Activated B cell treated with CpG ODN at 0.5 μM for 24 hours (primary cell): ENCODE results near the gene ABCG1. TPM values are rescaled to one million over a fixed set of nuclear protein-coding genes. Genes with fewer than 3 reads are reported as not detected.
A peak's percentile ranks its signal among the peaks of the same experiment; 100 is the strongest.

Experiments
- ATAC-seq: fragments of 200-7000 bp; cut with Tn5 transposase; one replicate; pipeline ENCODE4 v1.10.0; 2021; ENCODE audit warnings: low read depth, mild to moderate bottlenecking, moderate library complexity
- CTCF ChIA-PET: fragments of 350-600 bp; sonication (Branson Sonifier 250); formaldehyde crosslinking; loops from one replicate; lab custom pipeline; 2021; ENCODE audit warnings: antibody characterized with exemption; lab: Charles Lee
- POLR2A ChIA-PET: fragments of 350-600 bp; sonication (Branson Sonifier 250); formaldehyde crosslinking; loops from one replicate; lab custom pipeline; 2021; ENCODE audit warnings: antibody characterized with exemption; lab: Charles Lee
- DNase-seq: peaks from one replicate; pipeline ENCODE4 v3.0.0; 2022
- H3K27ac Mint-ChIP-seq: one replicate; pipeline ENCODE4 v1.8.0; 2020; ENCODE audit warnings: mixed read lengths
- H3K27me3 Mint-ChIP-seq: one replicate; pipeline ENCODE4 v1.8.0; 2021; ENCODE audit warnings: mixed read lengths
- H3K36me3 Mint-ChIP-seq: one replicate; pipeline ENCODE4 v1.8.0; 2021; ENCODE audit warnings: low read depth, mixed read lengths
- H3K4me1 Mint-ChIP-seq: one replicate; pipeline ENCODE4 v1.8.0; 2021; ENCODE audit warnings: mixed read lengths
- H3K4me3 Mint-ChIP-seq: one replicate; pipeline ENCODE4 v1.8.0; 2020; ENCODE audit warnings: mild to moderate bottlenecking, mixed read lengths
- H3K9me3 Mint-ChIP-seq: one replicate; pipeline ENCODE4 v1.8.0; 2020; ENCODE audit warnings: mixed read lengths
- intact Hi-C: fragments of 100-400 bp; cut with micrococcal nuclease; formaldehyde crosslinking; loops from one replicate; pipeline ENCODE4 v1.15.1; 2024
- total RNA-seq: library from RNA; stranded (reverse); gene quantifications from 2 replicates; pipeline ENCODE4 v1.2.3, GENCODE V29; 2022
- TF ChIP-seq, protein P1 (sequence below): fragments of 200-600 bp; IDR thresholded peaks from one replicate; pipeline ENCODE4 v1.8.0; 2022; ENCODE audit warnings: antibody characterized with exemption, mild to moderate bottlenecking

ABCG1 gene
- total RNA-seq, 1 donor from 2014 or later: 3.4 TPM

DNA sequence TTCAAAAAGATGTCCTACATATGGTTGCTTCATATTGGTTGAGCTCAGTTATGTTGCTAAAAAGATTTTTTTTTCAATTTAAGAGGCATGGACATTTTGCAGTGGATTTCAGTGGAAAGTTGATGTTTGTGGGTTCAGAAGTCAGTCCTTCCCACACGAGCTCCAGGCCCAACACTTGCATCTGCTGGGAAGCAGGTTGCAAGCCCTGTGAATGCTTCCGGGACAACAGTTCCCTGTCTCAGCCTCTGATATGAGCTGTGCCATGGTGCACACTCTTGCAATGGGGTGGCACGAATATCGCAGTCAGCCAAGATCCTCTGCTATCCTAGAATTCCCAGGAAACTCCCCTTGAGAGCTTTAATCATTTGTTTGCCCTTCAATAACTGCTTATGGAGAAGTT lies 30.3 kb upstream of the ABCG1 start:
- ChIA-PET CTCF (interaction anchor here (1.2 kb wide), 1 partner anchor 70 kb away, joined by 6 read pairs; no protein-coding TSS in a partner anchor), POLR2A (interaction anchor here (0.5 to 1.8 kb wide), 3 partner anchors 31 to 79 kb away, joined by 3 to 11 read pairs (median 7); no protein-coding TSS in a partner anchor)
- H3K9me3 Mint-ChIP-seq: no peaks in the 10 kb centered on the region
- H3K27ac Mint-ChIP-seq: peak overlapping the region; percentile 93
- no peaks in the 10 kb centered on the region for H3K27me3 Mint-ChIP-seq
- intact Hi-C loops: loop anchor here (1.0 to 5.0 kb wide), 4 partner anchors 11 to 61 kb away; no protein-coding TSS in a partner anchor
- no peak for DNase-seq
- ATAC-seq: no peak
- peak overlapping the region; percentile 72 for H3K4me3 Mint-ChIP-seq
- H3K36me3 Mint-ChIP-seq: no peaks in the 10 kb centered on the region
- TF ChIP-seq, protein P1, sequence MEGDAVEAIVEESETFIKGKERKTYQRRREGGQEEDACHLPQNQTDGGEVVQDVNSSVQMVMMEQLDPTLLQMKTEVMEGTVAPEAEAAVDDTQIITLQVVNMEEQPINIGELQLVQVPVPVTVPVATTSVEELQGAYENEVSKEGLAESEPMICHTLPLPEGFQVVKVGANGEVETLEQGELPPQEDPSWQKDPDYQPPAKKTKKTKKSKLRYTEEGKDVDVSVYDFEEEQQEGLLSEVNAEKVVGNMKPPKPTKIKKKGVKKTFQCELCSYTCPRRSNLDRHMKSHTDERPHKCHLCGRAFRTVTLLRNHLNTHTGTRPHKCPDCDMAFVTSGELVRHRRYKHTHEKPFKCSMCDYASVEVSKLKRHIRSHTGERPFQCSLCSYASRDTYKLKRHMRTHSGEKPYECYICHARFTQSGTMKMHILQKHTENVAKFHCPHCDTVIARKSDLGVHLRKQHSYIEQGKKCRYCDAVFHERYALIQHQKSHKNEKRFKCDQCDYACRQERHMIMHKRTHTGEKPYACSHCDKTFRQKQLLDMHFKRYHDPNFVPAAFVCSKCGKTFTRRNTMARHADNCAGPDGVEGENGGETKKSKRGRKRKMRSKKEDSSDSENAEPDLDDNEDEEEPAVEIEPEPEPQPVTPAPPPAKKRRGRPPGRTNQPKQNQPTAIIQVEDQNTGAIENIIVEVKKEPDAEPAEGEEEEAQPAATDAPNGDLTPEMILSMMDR: no peak
- peaks cover 46% of the 10 kb centered on the region for H3K4me1 Mint-ChIP-seq

DNA sequence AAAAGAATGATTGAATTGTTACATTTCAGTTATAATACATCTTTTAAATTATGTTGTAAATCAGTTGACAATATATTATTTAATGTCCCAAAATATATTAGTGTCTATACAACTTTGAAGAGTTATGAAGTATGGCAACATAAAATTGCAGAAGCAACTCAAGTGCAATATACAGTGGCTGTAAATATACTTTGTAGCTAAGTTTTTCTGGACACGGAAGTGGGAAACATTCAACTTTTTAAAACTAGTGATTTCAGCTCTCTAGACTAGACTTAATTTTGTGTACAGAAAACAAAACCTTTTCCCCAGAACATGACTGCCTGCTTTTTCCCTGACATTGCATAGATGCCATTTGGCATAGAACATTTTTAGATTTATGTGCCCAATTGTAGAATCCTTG lies 29.5 kb upstream of the ABCG1 start:
- no peaks in the 10 kb centered on the region for H3K36me3 Mint-ChIP-seq
- no peaks in the 10 kb centered on the region for H3K9me3 Mint-ChIP-seq
- no peaks in the 10 kb centered on the region for H3K27me3 Mint-ChIP-seq
- ChIA-PET CTCF (no interaction called here), POLR2A (interaction anchor here (1.8 kb wide), 1 partner anchor 30 kb away, joined by 11 read pairs; no protein-coding TSS in a partner anchor)
- TF ChIP-seq, protein P1: no peak
- H3K27ac Mint-ChIP-seq: no peak overlapping the region
- no peak overlapping the region for H3K4me3 Mint-ChIP-seq
- DNase-seq (no peak), ATAC-seq (no peak)
- peaks cover 46% of the 10 kb centered on the region for H3K4me1 Mint-ChIP-seq
- intact Hi-C loops: loop anchor here (5.0 kb wide), 1 partner anchor 42 kb away; no protein-coding TSS in a partner anchor

DNA sequence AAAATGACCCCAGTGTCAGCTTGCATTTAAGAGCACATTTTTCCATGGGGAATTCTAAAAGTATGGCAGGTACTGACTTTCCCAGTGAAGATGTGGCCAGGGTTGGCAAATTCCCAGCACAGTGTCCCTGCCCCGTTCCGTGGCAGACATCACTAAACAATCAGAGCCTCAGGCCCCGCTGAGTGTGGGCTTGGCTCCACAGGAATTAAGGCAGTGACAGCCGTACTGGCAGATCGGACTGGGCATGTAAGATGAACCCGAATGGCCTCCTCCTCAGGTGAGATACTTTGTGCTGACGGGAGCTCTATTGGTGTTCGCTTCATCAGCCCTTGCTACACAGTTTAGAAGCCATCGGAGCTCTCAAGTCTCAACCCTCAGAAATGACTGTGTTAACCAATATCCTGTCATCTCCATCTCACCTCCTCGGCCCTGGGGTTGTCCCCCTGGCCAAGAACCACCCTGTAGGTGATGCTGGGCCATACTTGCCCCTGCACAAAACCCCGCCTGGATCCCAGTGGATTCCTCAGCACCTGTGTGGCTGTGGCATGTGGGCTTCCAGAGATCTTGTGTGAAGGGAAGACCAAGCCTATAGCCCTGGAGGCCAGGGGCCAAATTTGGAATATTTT lies 29.0 kb upstream of the ABCG1 start:
- DNase-seq: no peak
- CTCF ChIA-PET: no interaction called here
- ATAC-seq: no peak
- Mint-ChIP-seq H3K4me1 (peaks cover 46% of the 10 kb centered on the region), H3K36me3 (no peaks in the 10 kb centered on the region), H3K9me3 (no peaks in the 10 kb centered on the region), H3K27me3 (no peaks in the 10 kb centered on the region), H3K4me3 (no peak overlapping the region), H3K27ac (no peak overlapping the region)
- POLR2A ChIA-PET: no interaction called here
- intact Hi-C loops: loop anchor here (5.0 kb wide), 1 partner anchor 43 kb away; no protein-coding TSS in a partner anchor
- TF ChIP-seq, protein P1: no peak

DNA sequence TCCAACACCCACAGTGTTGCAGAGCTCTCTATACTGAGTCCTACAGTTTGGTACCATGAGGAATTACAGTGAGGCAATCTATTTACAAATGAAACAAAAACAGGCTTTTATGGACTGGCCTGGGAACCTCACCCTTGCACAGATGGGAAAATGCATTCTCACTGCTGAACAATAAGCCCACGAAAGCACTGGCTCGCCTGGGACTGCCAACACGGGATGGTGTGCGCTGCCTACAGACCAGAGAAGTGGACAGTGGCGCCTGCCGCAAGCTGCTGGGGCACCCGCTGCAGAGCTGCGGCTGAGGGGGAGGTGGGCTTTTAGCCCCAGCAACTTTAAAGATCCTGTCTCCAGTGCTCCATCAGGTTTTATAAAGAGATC lies 28.5 kb upstream of the ABCG1 start:
- no peak for DNase-seq
- POLR2A ChIA-PET: no interaction called here
- Mint-ChIP-seq H3K36me3 (no peaks in the 10 kb centered on the region), H3K27ac (no peak overlapping the region), H3K27me3 (no peaks in the 10 kb centered on the region), H3K4me1 (peaks cover 48% of the 10 kb centered on the region), H3K4me3 (no peak overlapping the region), H3K9me3 (no peaks in the 10 kb centered on the region)
- TF ChIP-seq, protein P1: no peak
- intact Hi-C loops: no loop called here
- CTCF ChIA-PET: no interaction called here
- ATAC-seq: no peak

DNA sequence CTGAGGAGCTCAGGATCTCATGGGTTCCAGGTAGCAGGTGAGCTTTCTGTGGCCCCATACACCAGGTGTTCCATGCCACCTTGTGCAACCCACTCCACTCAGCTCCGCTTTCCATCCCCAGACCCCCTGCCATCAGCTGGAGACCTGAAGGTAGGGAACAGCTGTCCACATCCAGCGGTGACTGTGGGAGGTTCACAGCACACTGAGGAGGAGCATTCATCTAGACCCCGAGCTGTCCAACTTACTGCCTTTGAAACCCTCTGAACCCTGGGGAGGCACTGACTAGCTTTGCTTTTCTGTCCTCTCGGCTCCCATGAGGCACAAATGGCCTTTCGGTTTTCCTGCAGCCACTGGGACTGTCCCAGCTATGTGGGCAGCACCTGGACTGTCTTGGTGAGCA lies 27.9 kb upstream of the ABCG1 start:
- no peak for DNase-seq
- CTCF ChIA-PET: no interaction called here
- H3K27me3 Mint-ChIP-seq: no peaks in the 10 kb centered on the region
- H3K9me3 Mint-ChIP-seq: no peaks in the 10 kb centered on the region
- H3K4me3 Mint-ChIP-seq: no peak overlapping the region
- POLR2A ChIA-PET: no interaction called here
- TF ChIP-seq, protein P1: no peak
- intact Hi-C loops: no loop called here
- H3K4me1 Mint-ChIP-seq: peaks cover 46% of the 10 kb centered on the region
- H3K36me3 Mint-ChIP-seq: no peaks in the 10 kb centered on the region
- no peak for ATAC-seq
- H3K27ac Mint-ChIP-seq: no peak overlapping the region
